HG03571 (cell line): ENCODE results near the gene SERPINA10.

Source experiments
- ATAC-seq: cut with Tn5 transposase; IDR thresholded peaks from one replicate; pipeline ENCODE4 v1.9.1; 2021; ENCODE audit not compliant: unreplicated experiment

The SERPINA10 gene, protein sequence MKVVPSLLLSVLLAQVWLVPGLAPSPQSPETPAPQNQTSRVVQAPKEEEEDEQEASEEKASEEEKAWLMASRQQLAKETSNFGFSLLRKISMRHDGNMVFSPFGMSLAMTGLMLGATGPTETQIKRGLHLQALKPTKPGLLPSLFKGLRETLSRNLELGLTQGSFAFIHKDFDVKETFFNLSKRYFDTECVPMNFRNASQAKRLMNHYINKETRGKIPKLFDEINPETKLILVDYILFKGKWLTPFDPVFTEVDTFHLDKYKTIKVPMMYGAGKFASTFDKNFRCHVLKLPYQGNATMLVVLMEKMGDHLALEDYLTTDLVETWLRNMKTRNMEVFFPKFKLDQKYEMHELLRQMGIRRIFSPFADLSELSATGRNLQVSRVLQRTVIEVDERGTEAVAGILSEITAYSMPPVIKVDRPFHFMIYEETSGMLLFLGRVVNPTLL

GRCh38 chr14:94292872-94293577 lies at the start of gene SERPINA10:
SERPINA10 (minus strand) TSS chr14:94293268; CDS start chr14:94290593, 2,675 bp downstream.
- no peak for ATAC-seq

DNA sequence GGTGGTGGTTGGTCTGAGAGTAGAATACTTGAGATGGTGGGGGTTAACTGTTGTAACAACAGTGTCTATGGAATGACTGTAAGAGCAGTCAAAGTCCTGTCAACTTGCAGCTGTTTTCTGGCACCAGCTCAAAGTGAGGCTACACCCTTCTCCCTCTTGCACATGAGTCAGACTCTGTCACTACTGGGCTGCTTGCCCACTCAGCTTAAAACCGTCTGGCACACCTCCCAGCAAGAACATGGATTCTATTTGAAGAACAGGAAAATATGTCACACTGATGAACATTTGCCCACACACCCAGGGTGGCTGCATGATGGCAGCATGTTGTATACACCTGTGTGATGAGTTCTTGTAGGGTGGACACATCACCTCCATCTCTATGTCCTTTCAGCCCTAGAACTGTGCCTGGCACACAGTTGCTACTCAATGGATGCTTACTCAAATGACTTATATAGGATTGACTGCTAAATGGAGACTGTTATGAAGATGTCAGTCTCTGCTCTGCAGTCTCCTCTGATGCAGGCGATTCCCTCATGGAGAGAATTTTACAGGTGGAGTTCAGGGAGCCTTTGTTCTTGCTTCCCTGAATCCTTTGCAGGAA lies 49.4 kb upstream of the SERPINA10 start:
- ATAC-seq: no peak

GRCh38 chr14:94341656-94342333 lies 48.7 kb upstream of the SERPINA10 start:
- ATAC-seq: no peak

DNA sequence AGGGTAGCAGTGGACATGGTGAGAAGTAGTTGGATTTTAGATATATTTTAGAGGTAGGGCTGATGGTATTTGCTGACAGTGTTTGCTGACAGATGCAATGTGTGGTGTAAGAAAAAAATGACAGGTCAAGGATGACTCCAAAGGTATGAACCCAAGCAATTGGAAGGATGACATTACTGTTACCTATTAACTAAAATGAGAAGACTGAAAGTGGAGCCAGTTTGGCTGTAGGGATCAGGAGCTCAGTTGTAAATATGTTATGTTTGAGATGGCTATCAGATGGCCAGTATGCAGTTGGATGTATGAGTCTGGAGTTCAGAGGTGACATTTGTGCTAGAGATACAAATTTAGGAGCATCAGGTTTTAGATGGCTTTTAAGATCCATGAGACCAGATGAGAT lies 47.5 kb upstream of the SERPINA10 start:
- ATAC-seq: no peak

DNA sequence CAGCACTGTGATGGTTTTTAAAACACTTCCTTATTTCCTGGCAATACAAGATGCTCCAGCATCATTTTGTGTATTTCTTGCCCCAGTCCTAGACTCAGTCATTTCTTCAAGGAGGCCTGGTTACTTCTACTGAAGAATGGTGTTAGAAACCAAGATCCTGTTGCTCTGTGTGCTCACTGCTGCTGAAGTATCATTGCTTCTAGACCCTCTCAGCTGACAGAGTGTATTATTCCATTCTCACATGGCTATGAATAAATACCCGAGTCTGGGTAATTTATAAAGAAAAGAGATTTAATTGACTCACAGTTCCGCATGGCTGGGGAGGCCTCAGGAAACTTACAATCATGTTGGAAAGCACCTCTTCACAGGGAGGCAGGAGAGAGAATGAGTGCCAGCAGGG lies 45.0 kb upstream of the SERPINA10 start:
- ATAC-seq: no peak

DNA sequence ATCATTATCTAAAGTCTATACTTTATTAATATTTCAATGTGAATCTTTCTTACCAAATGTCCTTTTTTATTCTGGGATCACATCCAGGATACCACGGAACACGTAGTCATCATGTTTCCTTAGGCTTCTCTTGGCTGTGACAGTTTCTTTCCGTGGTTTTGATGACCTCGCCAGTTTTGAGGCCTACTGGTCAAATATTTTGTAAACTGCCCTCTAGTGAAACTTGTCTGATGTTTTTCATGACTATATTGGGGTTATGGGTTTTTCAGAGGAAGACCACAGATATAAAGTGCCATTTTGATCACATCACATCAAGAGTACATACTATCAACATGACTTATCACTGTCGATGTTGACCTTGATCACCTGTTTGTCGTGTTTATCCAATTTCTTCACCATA lies 44.2 kb upstream of the SERPINA10 start:
- ATAC-seq: no peak

DNA sequence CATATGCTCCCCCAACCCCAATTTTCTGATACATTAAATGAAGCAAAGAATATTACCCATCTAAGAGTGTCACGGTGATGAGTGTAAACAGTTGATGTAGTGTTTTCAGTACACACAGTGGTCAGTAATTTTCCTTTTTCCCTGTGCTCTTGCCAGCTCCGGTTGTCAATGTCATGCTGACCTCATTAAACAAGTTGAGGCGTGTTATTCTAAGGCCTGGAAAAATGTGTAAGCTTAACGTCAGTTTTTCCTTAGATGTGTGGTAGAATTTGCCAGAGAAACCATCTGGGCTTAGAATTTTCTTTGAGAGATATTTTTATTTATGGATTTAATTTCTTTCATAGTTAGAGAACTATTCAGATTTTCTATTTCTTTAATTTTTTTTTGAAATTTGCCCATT lies 41.8 kb upstream of the SERPINA10 start:
- ATAC-seq: no peak

GRCh38 chr14:94332587-94332986 lies 39.5 kb upstream of the SERPINA10 start:
- ATAC-seq: no peak

DNA sequence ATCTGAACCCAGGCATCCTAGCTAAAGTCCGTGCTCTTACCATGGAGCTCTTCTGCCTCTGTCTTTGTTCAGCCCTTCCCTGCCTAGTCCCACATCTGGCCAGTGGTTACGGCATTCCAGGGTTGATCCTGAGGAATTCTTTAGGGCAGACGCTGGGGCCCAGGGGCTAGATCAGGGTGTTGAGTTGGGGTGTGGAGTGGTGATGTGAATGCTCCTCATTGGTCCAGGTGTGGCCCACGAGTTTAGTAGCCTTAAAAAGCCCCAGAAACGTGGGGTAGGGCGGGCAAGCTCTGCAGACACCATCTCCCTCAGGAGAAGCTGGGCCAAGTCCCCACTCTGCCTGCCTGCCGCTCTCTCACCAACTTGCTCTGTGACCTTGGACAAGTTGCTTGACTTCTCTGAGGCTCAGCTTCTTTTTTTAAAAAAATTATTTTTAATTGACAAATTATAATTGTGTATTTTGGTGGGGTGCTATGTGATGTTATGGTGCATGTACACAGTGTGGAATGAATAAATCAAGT lies 39.1 kb upstream of the SERPINA10 start:
- ATAC-seq: no peak

GRCh38 chr14:94331462-94331861 lies 38.4 kb upstream of the SERPINA10 start:
- ATAC-seq: no peak

DNA sequence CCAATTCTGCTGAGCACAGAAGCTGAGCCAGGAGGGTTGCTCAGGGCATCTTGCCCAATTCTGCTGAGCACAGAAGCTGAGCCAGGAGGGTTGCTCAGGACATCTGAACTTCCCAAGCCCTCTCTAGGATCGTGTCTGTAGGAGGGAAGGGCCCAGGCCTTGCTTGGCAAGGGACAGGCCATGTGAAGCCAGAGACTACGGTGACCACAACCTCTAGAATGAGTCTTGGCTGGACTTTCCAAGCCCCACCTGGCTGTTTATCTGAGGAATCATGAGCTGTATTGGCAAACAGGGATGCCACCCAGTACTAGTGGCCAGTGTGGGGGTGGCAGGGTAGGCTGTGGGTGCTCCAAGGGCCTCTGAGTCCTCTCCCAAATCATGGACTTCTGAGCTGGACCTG lies 37.8 kb upstream of the SERPINA10 start:
- no peak for ATAC-seq

- ATAC-seq: no peak
Observed at GRCh38 chr14:94330432-94330831, 37.4 kb upstream of the SERPINA10 start.

- no peak for ATAC-seq
Observed at GRCh38 chr14:94329857-94330256, 36.8 kb upstream of the SERPINA10 start.

DNA sequence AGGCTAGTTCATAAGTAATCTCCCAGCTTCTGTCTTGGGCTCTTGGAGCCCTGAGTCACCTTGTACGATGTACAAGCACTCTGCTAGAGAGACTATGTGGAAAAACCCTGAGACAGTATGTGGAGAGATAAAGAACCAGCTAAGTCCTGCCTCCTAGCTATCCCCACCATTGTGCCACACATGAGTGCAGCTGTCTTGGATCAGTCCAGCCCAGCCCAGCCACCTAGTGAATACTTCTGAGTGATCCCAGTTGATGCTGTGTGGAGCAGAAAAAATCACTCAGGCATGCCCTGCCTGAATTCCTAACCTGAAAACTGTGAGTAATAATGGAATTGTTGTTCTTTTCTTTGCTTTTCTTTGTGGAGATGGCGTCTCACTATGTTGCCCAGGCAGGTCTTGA lies 35.1 kb upstream of the SERPINA10 start:
- ATAC-seq: no peak

DNA sequence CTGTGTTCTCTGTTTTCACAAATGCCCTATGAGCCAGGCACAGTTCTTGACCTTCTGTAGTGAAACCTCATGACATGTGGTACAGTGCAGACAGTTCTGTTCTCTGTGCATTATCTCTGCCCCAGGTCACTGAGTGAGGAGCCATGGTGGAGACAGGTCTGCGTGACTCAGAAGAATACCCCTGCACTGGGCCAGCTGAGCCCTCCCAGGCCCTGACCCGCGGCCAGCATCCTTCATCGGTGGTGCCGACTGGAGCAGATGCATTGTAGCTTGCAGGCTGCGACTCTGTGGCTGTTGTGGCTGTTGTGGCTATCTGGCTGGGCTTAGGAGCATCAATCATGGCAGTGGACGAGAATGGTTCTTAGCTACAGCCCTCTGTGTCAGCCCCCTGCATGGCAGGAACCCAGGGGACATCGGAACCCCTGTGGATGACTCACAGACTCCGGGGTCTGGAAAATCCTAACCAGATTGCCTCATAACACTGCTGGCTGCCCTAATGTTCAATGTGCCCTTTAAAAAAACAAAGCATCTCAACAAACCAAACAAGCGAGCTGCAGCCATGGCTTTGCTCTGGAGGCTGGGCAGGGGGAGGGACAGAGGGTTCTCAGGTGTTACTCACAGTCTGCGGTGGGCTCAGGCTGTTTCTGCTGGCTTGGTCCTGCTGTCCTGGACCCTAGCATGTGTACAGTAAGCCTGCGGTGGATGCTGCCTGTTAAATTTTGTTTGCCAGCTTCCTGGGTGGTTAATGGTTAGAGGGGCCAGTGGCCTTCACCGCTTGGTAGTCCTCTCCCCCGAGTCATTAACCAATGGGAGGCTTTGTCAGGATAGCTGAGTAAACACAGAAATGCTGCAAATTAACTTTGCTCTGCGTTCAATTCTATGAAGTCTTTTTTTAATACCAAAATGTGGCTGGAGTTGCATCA lies 29.8 kb upstream of the SERPINA10 start, which contains the start of gene SERPINA6:
SERPINA6 (minus strand) TSS at position 689 of the 923 bp plus-strand sequence. CDS start 8,688 bp downstream, outside the sequence.
- ATAC-seq: no peak

DNA sequence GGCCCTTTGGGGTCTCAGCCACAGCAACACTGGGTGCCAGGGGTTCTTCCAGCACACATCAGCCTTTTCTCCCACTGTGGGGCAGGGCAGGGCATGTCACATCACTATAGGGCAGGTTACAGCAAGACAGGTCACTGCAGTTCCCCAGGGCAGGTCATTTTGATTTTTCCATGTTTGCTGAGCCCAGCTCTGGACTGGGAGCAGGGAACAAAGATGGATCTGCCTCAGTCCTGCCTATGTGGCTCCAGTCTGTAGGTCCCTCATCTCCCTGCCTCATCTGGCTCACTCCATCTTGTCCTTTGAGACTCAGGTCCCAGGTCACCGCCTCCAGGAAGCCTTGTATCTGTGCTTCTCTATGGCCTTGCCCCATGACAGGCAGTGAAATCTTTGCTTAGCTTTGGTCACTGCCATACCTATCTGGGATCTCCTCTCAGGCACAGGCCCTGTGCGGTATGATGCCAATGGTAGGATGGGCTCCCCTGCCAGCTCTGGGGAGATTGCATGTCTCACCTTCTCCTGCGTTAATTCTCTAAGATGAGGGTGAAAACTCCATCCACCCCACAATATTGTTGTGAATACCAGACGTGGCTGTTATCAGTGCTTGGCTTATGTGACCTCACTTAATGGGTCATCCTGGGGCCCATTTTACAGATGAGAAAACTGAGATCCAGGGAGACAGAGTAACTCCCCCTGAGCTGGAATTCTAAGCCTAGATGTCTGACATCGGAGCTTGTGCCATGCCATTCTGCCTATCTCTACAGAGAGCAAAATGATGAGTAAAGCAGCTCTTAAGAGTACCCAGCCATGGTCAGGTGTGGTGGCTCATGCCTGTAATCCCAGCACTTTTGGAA lies 28.6 kb upstream of the SERPINA10 start:
- no peak for ATAC-seq

DNA sequence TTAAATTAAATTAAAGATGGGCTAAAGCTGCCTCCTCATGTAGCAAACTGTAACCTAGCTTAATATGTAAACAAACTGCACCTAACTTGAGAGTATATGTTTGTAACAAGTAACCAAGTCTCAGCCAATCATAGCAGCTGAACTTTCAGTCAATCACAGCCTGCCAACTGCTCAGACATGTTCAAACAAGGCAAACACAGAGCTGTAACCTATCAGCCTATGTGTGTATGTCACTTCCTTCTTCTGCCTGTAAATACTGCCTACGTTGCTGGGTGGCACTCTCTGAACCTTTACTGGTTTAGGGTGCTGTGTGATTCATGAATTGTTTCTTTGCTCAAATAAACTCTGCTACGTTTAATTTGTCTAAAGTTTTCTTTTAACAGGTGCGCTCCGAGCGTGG lies 27.2 kb upstream of the SERPINA10 start:
- ATAC-seq: no peak

- ATAC-seq: no peak
Observed at GRCh38 chr14:94317259-94317658, 24.2 kb upstream of the SERPINA10 start.

DNA sequence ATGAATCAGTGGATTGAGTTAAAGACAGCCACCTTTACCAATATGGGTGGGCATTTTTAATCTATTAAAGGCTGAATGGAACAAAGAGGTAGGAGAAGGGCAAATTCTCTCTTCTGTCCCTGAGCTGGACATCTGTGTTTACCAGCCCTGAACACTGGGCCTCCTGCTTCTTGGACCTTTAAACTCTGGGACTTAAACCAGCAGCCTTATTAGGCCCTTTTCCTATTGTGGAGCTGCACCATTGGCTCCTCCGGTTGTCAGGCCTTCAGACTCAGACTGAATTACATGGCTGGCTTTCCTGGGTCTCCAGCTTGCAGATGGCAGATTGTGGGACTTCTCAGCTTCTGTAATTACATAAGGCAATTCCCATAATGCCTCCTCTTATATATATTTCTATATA lies 23.6 kb upstream of the SERPINA10 start:
- ATAC-seq: no peak
